GM19099 (cell line): ENCODE data around the gene PTK6.
A peak's percentile ranks its signal among the peaks of the same experiment; 100 is the strongest.

ENCODE experiments used
- POLR2A ChIP-seq: IDR thresholded peaks from 3 replicates; pipeline ENCODE4 v1.6.1; 2011; ENCODE audit warnings: low read depth; ENCODE audit not compliant: insufficient read length; ENCODE audit errors: extremely low read depth

Gene PTK6

DNA sequence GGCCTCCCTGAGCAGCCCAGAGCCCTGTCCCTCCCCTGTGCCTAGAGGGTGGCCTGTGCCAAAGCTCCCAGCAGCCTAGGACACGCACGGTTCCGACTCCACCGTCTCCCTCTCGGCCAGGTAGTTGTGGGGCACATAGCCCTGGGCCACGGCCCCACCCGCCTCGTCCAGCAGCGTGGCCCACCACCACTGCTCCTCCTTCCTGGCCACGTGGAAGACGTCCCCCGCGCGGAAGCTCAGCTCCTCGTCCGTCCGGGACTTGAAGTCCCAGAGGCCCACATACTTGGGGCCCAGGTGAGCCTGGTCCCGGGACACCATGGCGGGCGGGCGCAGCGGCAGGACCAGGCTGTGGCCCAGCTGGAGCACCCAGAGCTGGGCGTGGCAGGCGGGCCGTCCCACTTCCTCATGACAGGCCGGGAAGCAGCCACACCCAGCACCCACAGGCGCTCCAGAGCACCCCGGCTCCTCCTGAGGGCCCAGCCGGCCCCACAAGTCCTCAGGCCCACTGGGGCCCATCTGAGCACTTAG is at the start of gene PTK6:
Gene PTK6 (minus strand): TSS at position 380 of the 528 bp plus-strand sequence. CDS start 62 bp downstream, at position 318.
- TF ChIP-seq POLR2A: no peak

DNA sequence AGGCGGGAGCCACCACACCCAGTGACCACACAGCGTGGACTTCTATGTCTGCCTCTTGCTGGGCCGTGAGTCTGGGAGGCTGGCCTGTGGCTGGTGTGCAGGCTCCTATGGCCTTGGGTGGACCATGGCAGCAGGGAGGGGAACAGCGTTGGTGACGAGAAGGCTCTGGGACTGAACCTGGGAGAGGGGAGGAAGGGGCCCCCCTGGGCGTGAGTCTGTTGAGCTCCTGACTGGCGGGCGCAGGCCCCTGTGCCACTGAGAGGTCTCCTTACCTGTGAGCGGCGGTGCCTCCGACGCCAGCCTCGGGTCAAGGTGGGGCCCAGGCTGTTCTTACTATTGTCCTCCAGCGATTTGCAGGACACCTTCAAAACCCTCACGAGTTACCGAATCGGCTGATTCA is 49.6 kb upstream of the PTK6 start:
- no peak for TF ChIP-seq POLR2A

GRCh38 chr20:63585616-63586565 is 48.7 kb upstream of the PTK6 start:
- TF ChIP-seq POLR2A: no peak

- TF ChIP-seq POLR2A: no peak
These were observed 45.3 kb upstream of the PTK6 start for GRCh38 chr20:63582382-63583063.

DNA sequence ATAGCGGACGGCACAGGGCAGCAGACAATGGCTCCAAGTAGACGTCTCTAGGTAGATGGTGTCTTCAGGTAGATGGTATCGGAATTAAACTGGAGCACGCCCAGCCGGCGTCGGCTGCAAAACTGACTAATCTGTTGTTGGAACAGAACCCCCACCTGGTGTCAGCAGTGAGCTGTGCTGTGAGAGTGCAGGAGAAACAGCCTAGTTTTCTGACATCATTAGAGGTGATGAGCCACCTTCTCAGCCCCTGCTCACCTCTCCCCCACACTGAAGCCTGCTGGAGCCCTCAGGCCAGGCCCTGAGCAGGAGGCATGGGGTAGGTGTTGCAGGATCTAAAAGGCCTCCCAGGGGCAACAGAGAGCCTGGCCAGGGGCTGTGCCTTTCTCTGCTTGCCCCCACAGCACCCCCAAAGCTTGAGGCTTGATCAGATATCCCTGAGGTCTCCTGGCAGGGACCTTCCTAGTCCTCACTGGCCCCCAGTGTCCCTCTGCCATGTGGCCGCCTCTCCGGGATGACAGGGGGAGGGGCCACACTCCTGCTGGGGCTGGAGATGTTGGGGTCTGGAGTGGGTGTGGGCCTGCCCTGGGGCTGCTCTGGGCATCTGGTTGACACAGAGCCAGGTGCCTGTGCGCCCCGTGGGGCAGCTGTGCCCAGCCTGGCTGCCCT is 43.8 kb upstream of the PTK6 start:
- no peak for TF ChIP-seq POLR2A

DNA sequence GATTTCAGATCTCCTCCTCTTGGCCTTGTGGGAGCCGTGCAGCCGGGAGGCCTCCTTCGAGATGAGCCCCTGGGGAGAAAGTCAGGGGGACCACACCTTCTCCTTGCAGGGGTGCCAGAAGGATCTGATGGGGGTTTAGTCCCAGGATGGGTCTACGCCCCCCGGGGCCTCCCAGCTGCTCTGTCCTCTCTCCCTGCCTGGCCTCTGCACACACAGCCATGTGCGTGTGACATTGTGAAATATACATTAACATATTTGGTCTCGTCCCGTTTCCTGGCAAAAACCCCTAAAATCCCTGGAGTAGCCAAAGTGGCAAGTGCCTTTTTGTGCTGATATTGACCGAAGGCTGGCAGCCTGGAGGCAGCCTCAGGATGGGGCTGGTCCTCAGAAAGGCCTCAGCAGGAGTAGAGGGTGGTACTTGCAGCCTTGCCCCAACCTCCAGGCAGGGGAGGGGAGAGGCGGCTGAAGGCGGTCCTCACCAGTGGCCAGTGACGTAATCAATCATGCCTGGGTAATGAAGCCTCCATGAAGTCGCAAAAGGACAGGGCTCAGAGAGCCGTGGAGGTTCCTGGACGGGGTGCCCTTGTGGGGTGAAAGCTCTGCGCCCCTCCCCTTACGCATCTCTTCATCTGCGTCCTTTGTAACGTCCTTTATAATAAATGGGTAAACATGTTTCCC is 42.0 kb upstream of the PTK6 start:
- TF ChIP-seq POLR2A: no peak

- no peak for TF ChIP-seq POLR2A
These were observed 41.2 kb upstream of the PTK6 start for GRCh38 chr20:63578224-63579016.

- no peak for TF ChIP-seq POLR2A
These were observed 40.2 kb upstream of the PTK6 start for GRCh38 chr20:63577317-63577894.

DNA sequence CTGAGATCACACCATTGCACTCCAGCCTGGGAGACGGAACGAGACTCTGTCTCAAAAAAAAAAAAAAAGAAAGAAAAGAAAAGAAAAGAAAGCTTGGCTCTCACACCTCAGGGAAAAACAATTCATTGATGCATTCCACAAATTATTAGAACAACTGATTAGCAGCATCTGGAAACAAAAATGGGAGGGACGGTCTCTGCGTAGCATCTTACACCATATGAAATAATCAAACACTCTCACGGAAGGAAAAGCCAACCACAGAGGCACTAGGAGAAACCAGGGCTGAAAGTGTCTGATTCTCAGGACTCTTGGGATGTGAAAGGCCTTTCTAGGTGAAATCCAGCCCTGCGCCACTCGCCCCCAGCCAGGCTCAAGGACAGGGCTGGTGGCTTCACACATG is 39.1 kb upstream of the PTK6 start:
- TF ChIP-seq POLR2A: no peak

DNA sequence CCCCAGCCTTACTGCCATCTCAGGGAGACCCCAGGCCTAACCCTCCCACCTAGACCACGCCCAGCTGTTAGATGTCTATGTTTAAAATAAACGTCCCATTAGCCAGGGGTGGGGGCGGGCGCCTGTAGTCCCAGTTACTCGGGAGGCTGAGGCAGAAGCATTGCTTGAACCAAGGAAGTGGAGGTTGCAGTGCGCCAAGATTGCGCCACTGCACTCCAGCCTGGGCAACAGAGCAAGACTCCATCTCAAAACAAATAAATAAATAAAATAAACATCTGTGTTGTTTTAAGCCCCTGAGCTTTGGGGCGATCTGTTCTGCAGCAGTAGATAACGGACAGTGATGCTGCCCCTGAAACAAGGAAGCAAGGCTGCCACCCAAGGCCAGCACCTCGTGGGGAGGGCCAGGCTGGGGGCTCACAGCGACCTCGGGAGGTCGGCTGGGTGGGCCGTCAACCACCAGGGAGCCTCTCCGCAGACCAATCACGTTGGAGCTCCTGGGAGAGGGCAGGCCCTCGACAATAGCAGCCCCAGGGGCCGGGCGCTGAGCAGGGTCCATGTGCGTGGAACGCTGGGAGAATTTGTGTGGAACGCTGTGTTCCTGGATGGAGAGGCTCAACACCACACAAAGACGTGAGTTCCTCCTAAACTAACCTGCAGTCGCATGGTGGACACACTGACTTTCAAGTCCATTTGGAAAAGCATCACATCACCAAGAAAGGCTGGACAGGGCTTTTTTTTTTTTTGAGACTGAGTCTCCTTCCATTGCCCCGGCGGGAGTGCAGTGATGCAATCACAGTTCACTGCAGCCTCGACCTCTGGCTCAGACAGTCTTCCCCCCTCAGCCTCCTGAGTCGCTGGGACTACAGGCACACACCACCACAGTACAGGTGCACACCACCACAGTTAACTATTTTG is 37.9 kb upstream of the PTK6 start:
- TF ChIP-seq POLR2A: no peak

GRCh38 chr20:63574156-63574828 is 37.1 kb upstream of the PTK6 start, which contains the start of gene HELZ2:
Gene HELZ2 (minus strand): TSS chr20:63574239. CDS start chr20:63572385, 1,854 bp downstream.
- TF ChIP-seq POLR2A: peak; percentile 67

DNA sequence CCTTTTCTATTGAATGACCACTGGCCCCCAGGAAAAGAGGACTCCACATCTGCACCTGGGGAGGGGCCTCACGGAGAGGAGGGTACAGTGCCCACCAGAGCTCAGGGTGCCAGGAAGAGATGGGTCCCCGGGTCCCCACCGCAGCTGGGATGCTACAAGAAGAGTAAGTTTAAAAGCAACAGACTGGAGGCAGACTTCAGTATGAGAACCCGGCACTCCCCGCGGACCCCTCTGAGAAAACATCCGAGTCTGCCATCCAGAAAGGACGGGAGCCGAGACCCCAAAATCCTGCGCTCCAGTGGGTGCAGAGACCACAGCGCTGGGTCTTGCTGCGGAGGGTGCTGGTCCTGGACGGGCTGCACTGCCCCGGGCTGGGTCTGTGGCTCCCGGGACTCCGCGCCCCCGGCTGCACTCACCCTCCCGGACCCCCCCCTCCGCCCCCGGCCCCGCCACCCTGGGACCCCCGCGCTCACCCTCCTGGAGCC is 36.5 kb upstream of the PTK6 start:
- no peak for TF ChIP-seq POLR2A
